ENCODE results near the gene RPL22.

DNA sequence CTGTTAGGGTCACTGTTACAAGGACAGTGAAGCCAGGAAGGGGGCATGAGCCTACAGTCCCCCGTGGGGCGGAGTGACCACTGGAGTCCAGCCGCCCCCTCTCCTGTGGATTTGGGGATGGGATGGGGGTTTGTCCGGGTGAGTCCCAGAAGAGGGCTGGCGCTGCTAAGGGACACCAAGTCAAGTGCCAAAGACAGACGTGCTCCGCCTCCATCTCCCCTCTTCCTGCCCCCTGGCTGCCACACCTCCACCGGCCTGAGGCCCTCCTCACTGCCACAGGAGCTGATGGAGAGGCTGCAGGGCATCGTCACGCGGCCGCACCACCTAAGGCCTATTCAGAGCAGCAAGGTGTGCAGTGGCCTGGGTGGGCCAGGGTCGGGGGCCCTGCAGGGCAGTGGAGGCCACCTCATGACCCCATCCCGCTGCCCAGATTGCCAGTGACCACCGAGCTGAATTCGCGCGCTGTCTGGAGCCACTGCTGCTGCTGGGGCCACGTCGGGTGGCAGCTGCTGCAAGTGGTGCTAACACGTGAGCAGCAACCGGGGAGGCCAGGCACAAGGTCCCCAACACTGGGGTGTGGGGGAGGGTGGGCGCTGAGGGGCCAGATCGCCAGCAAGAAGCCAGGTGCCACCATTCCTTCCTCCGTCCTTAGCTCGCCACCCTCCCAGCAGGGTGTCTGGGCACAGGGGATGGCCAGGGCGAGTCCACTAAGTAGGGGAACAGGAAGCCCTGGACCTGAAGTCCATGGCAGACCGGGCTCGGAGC, 11.4 kb upstream of the RPL22 start:
- TF ChIP-seq ZNF274 (IDR thresholded peaks at IDR 0.05; ENCODE audit: low read depth, low read length) (no peak), SUZ12 (IDR thresholded peaks at IDR 0.05; ENCODE audit: extremely low read depth, insufficient read depth, insufficient read length) (no peak)
